Activated B cell treated with CpG ODN at 0.5 μM for 24 hours (primary cell): ENCODE results near the gene ZBTB40. TPM values are rescaled to one million over a fixed set of nuclear protein-coding genes. Genes with fewer than 3 reads are reported as not detected.

Source experiments
- ATAC-seq: fragments of 200-7000 bp; cut with Tn5 transposase; one replicate; pipeline ENCODE4 v1.10.0; 2021; ENCODE audit warnings: low read depth, mild to moderate bottlenecking, moderate library complexity
- CTCF ChIA-PET: fragments of 350-600 bp; sonication (Branson Sonifier 250); formaldehyde crosslinking; loops from one replicate; lab custom pipeline; 2021; ENCODE audit warnings: antibody characterized with exemption; lab: Charles Lee
- POLR2A ChIA-PET: fragments of 350-600 bp; sonication (Branson Sonifier 250); formaldehyde crosslinking; loops from one replicate; lab custom pipeline; 2021; ENCODE audit warnings: antibody characterized with exemption; lab: Charles Lee
- DNase-seq: peaks from one replicate; pipeline ENCODE4 v3.0.0; 2022
- H3K27ac Mint-ChIP-seq: one replicate; pipeline ENCODE4 v1.8.0; 2020; ENCODE audit warnings: mixed read lengths
- H3K27me3 Mint-ChIP-seq: one replicate; pipeline ENCODE4 v1.8.0; 2021; ENCODE audit warnings: mixed read lengths
- H3K36me3 Mint-ChIP-seq: one replicate; pipeline ENCODE4 v1.8.0; 2021; ENCODE audit warnings: low read depth, mixed read lengths
- H3K4me1 Mint-ChIP-seq: one replicate; pipeline ENCODE4 v1.8.0; 2021; ENCODE audit warnings: mixed read lengths
- H3K4me3 Mint-ChIP-seq: one replicate; pipeline ENCODE4 v1.8.0; 2020; ENCODE audit warnings: mild to moderate bottlenecking, mixed read lengths
- H3K9me3 Mint-ChIP-seq: one replicate; pipeline ENCODE4 v1.8.0; 2020; ENCODE audit warnings: mixed read lengths
- CTCF ChIP-seq: fragments of 200-600 bp; IDR thresholded peaks from one replicate; pipeline ENCODE4 v1.8.0; 2022; ENCODE audit warnings: antibody characterized with exemption, mild to moderate bottlenecking
- intact Hi-C: fragments of 100-400 bp; cut with micrococcal nuclease; formaldehyde crosslinking; loops from one replicate; pipeline ENCODE4 v1.15.1; 2024
- total RNA-seq: library from RNA; stranded (reverse); gene quantifications from 2 replicates; pipeline ENCODE4 v1.2.3, GENCODE V29; 2022

ZBTB40 gene
- total RNA-seq, 1 donor from 2014 or later, result 36.2 TPM

GRCh38 chr1:22453181-22453580 is 1.5 kb downstream of the ZBTB40 start:
- no peaks in the 10 kb centered on the region for H3K9me3 Mint-ChIP-seq
- H3K27ac Mint-ChIP-seq, result peak overlapping the region; percentile 82
- DNase-seq (no peak), ATAC-seq (no peak)
- ChIA-PET CTCF (no interaction called here), POLR2A (interaction anchor here (0.7 kb wide), 1 partner anchor 891 kb away, joined by 4 read pairs; the partner anchor contains the start of gene HNRNPR)
- intact Hi-C loops, result loop anchor here (2.0 to 5.0 kb wide), 2 partner anchors 426 to 670 kb away; partner anchors contain the start of gene USP48
- H3K4me3 Mint-ChIP-seq, result peak overlapping the region; percentile 90
- H3K4me1 Mint-ChIP-seq, result peaks cover 37% of the 10 kb centered on the region
- peaks cover 15% of the 10 kb centered on the region for H3K36me3 Mint-ChIP-seq
- no peak for TF ChIP-seq CTCF
- no peaks in the 10 kb centered on the region for H3K27me3 Mint-ChIP-seq

GRCh38 chr1:22454476-22455056 is 2.9 kb downstream of the ZBTB40 start:
- POLR2A ChIA-PET, result no interaction called here
- DNase-seq (no peak), ATAC-seq (no peak)
- no peak overlapping the region for H3K27ac Mint-ChIP-seq
- H3K27me3 Mint-ChIP-seq, result no peaks in the 10 kb centered on the region
- no peaks in the 10 kb centered on the region for H3K9me3 Mint-ChIP-seq
- no peak for TF ChIP-seq CTCF
- H3K36me3 Mint-ChIP-seq, result peaks cover 17% of the 10 kb centered on the region
- CTCF ChIA-PET, result no interaction called here
- peaks cover 40% of the 10 kb centered on the region for H3K4me1 Mint-ChIP-seq
- H3K4me3 Mint-ChIP-seq, result no peak overlapping the region
- intact Hi-C loops, result loop anchor here (5.0 kb wide), 1 partner anchor 427 kb away; no protein-coding TSS in a partner anchor

- CTCF ChIA-PET, result no interaction called here
- H3K9me3 Mint-ChIP-seq, result no peaks in the 10 kb centered on the region
Observed at GRCh38 chr1:22457345-22457744, 5.7 kb downstream of the ZBTB40 start.

GRCh38 chr1:22457836-22458235 is 6.2 kb downstream of the ZBTB40 start:
- TF ChIP-seq CTCF, result no peak
- ATAC-seq (no peak), DNase-seq (no peak)
- peaks cover 11% of the 10 kb centered on the region for H3K36me3 Mint-ChIP-seq
- CTCF ChIA-PET, result no interaction called here
- no peaks in the 10 kb centered on the region for H3K27me3 Mint-ChIP-seq
- peaks cover 46% of the 10 kb centered on the region for H3K4me1 Mint-ChIP-seq
- no peak overlapping the region for H3K27ac Mint-ChIP-seq
- no peak overlapping the region for H3K4me3 Mint-ChIP-seq
- intact Hi-C loops, result no loop called here
- POLR2A ChIA-PET, result no interaction called here
- no peaks in the 10 kb centered on the region for H3K9me3 Mint-ChIP-seq

More at GRCh38 chr1:22457345-22457744, 5.7 kb downstream of the ZBTB40 start:
- peaks cover 14% of the 10 kb centered on the region for H3K36me3 Mint-ChIP-seq
- intact Hi-C loops, result no loop called here
- H3K27ac Mint-ChIP-seq, result no peak overlapping the region
- no peak overlapping the region for H3K4me3 Mint-ChIP-seq
- DNase-seq (no peak), ATAC-seq (no peak)
- peaks cover 50% of the 10 kb centered on the region for H3K4me1 Mint-ChIP-seq
- TF ChIP-seq CTCF, result no peak
- POLR2A ChIA-PET, result no interaction called here
- H3K27me3 Mint-ChIP-seq, result no peaks in the 10 kb centered on the region

- intact Hi-C loops, result no loop called here
- peaks cover 12% of the 10 kb centered on the region for H3K36me3 Mint-ChIP-seq
- ATAC-seq, result no peak
- no peak for DNase-seq
- H3K4me3 Mint-ChIP-seq, result no peak overlapping the region
- no peak for TF ChIP-seq CTCF
- H3K27ac Mint-ChIP-seq, result no peak overlapping the region
- peaks cover 30% of the 10 kb centered on the region for H3K4me1 Mint-ChIP-seq
- ChIA-PET CTCF (interaction anchor here (0.5 kb wide), 1 partner anchor 354 kb away, joined by 3 read pairs; no protein-coding TSS in a partner anchor), POLR2A (interaction anchor here (0.7 kb wide), 1 partner anchor 381 kb away, joined by 5 read pairs; no protein-coding TSS in a partner anchor)
- no peaks in the 10 kb centered on the region for H3K27me3 Mint-ChIP-seq
- no peaks in the 10 kb centered on the region for H3K9me3 Mint-ChIP-seq
Observed at GRCh38 chr1:22461100-22461499, 9.4 kb downstream of the ZBTB40 start.
